Stomach (tissue), 9 donors: ENCODE data around the gene GPRC5C. TPM values are rescaled to one million over a fixed set of nuclear protein-coding genes. Genes with fewer than 3 reads are reported as not detected.

Source experiments
- DNase-seq, 2 donors: peaks; one replicate each; pipeline versions ENCODE4 v3.0.0 to v3.0.0-alpha.2; 2013 to 2019
- H3K27ac ChIP-seq, 5 donors: fragments of 200-600 bp in 4 of 5; sonication (generic) in 4 of 5; one replicate each; pipeline ENCODE4 v1.5.1; 2013 to 2019; ENCODE audit warnings: mild to moderate bottlenecking in 1 of 5, moderate library complexity in 1 of 5
- H3K27me3 ChIP-seq, 3 donors: fragments of 200-600 bp; sonication (generic); one replicate each; pipeline ENCODE4 v1.5.1; 2017 to 2019; ENCODE audit warnings: mixed run types in 1 of 3
- H3K36me3 ChIP-seq, 4 donors: fragments of 200-600 bp; sonication (generic); 1 replicate in 3 of 4; 2 replicates in 1 of 4; pipeline ENCODE4 v1.5.1; 2016 to 2019
- H3K4me1 ChIP-seq, 4 donors: fragments of 200-600 bp; sonication (generic); one replicate each; pipeline ENCODE4 v1.5.1; 2016 to 2019
- H3K4me3 ChIP-seq, 4 donors: fragments of 200-600 bp; sonication (generic) in 3 of 4; one replicate each; pipeline ENCODE4 v1.5.1; 2016 to 2019; ENCODE audit warnings: mild to moderate bottlenecking in 1 of 4
- H3K9me3 ChIP-seq, 4 donors: fragments of 200-600 bp; sonication (generic); one replicate each; pipeline ENCODE4 v1.5.1; 2016 to 2019
- CTCF ChIP-seq, 7 experiments: fragments of 450-650 bp in 4 of 7; fragments of 200-600 bp in 3 of 7; sonication (generic) in 3 of 7; IDR thresholded peaks; one replicate each; pipeline ENCODE4 v1.5.1; 2016 to 2019; ENCODE audit warnings: antibody characterized with exemption in 7 of 7, control low read depth in 2 of 7, mild to moderate bottlenecking in 1 of 7
- EP300 ChIP-seq: sonication (generic); formaldehyde crosslinking; IDR thresholded peaks from one replicate; pipeline ENCODE4 v1.6.1; 2017; ENCODE audit warnings: antibody characterized with exemption
- POLR2A ChIP-seq, 4 donors: fragments of 450-650 bp; IDR thresholded peaks; one replicate each; pipeline ENCODE4 v1.6.1; 2016; ENCODE audit warnings: antibody characterized with exemption in 4 of 4, control low read depth in 2 of 4, mild to moderate bottlenecking in 1 of 4, moderate library complexity in 1 of 4
- POLR2AphosphoS5 ChIP-seq, 3 donors: sonication (generic); formaldehyde crosslinking; IDR thresholded peaks; one replicate each; pipeline ENCODE4 v1.6.1; 2016; ENCODE audit warnings: antibody characterized with exemption in 3 of 3
- WGBS, 5 donors: extraction: QIAGEN DNeasy Blood & Tissue Kit in 3 of 5; methylation state at CpG; one replicate each; pipeline versions ENCODE4 v1.1.5 to v1.1.7; 2013 to 2018; 5-methylcytosine and 5-hydroxymethylcytosine counted together
- intact Hi-C: fragments of 100-400 bp; cut with DNase I; formaldehyde crosslinking; loops from one replicate; pipeline ENCODE4 v1.15.1; 2023; ENCODE audit warnings: low total_unique reads
- polyA plus RNA-seq, 3 donors: library from polyadenylated mRNA; stranded (reverse); fragments of 200-250 nt; gene quantifications; one replicate each; pipeline ENCODE4 v1.2.3, GENCODE V29; 2013
- total RNA-seq, 5 donors: library from RNA; depleted of rRNA; stranded (reverse); fragments of >200 nt; gene quantifications; one replicate each; pipeline versions ENCODE4 v1.1.0 to v1.2.3, GENCODE V29; 2014 to 2016
- donor health status: healthy with polysubstance abuse.
- donor health status: Bipolar disorder and iron deficiency.
- donor health status: healthy.

Gene GPRC5C
- total and polyA plus RNA-seq, 8 donors, result 66.5 to 321 (median 129) TPM

- 15 to 40% (median 23%) methylated on average over 4 of the region's 4 CpGs for WGBS, 5 donors
- peaks cover 32 to 39% (median 36%) of the 10 kb centered on the region in 4 donors for H3K4me1 ChIP-seq
- intact Hi-C loops, result no loop called here
- no peak overlapping the region for H3K4me3 ChIP-seq
- peaks cover 0 to 7% (median 0%) of the 10 kb centered on the region in 3 donors for H3K27me3 ChIP-seq
- H3K9me3 ChIP-seq, result no peaks in the 10 kb centered on the region
- no peaks in the 10 kb centered on the region for H3K36me3 ChIP-seq
- DNase-seq, result peak; percentile 69 to 82
- H3K27ac ChIP-seq, result peak overlapping the region; percentile 77 to 85 (median 80)
- TF ChIP-seq CTCF (IDR thresholded peaks at IDR 0.05) (no peak), POLR2AphosphoS5 (IDR thresholded peaks at IDR 0.05) (peak; percentile 8 to 56 (median 49))
These were observed 23.1 kb upstream of the GPRC5C start for GRCh38 chr17:74408815-74409214.

- H3K9me3 ChIP-seq, result no peaks in the 10 kb centered on the region
- no peak for TF ChIP-seq POLR2AphosphoS5 (IDR thresholded peaks at IDR 0.05)
- TF ChIP-seq CTCF (IDR thresholded peaks at IDR 0.05), result no peak
- TF ChIP-seq EP300, result no peak
- TF ChIP-seq POLR2A (IDR thresholded peaks at IDR 0.05), result no peak
- H3K4me3 ChIP-seq, result no peak overlapping the region
- WGBS, 5 donors, result 49 to 68% (median 67%) methylated on average over 4 of the region's 4 CpGs
- intact Hi-C loops, result no loop called here
- no peaks in the 10 kb centered on the region for H3K36me3 ChIP-seq
- H3K27ac ChIP-seq, result peak overlapping the region; percentile 77 to 85 (median 80)
- H3K27me3 ChIP-seq, result no peaks in the 10 kb centered on the region
- DNase-seq, result no peak
- H3K4me1 ChIP-seq, result peaks cover 31 to 36% (median 34%) of the 10 kb centered on the region in 4 donors
These were observed 21.9 kb upstream of the GPRC5C start for GRCh38 chr17:74410001-74410443.

- H3K36me3 ChIP-seq, result no peaks in the 10 kb centered on the region
- WGBS, 5 donors, result 94 to 98% (median 96%) methylated on average over 8 of the region's 8 CpGs
- no peak for DNase-seq
- H3K27me3 ChIP-seq, result no peaks in the 10 kb centered on the region
- TF ChIP-seq POLR2AphosphoS5 (IDR thresholded peaks at IDR 0.05), result no peak
- no peak for TF ChIP-seq POLR2A (IDR thresholded peaks at IDR 0.05)
- no peak for TF ChIP-seq EP300
- no peak for TF ChIP-seq CTCF (IDR thresholded peaks at IDR 0.05)
- no peak overlapping the region for H3K4me3 ChIP-seq
- H3K9me3 ChIP-seq, result no peaks in the 10 kb centered on the region
- intact Hi-C loops, result no loop called here
- H3K27ac ChIP-seq, result no peak overlapping the region
- H3K4me1 ChIP-seq, result peaks cover 17 to 46% (median 35%) of the 10 kb centered on the region in 4 donors
These were observed 19.3 kb upstream of the GPRC5C start for GRCh38 chr17:74412581-74412980.

- Histone ChIP-seq H3K27ac (no peak overlapping the region), H3K4me3 (no peak overlapping the region), H3K4me1 (peaks cover 13 to 43% (median 28%) of the 10 kb centered on the region in 4 donors), H3K27me3 (no peaks in the 10 kb centered on the region), H3K9me3 (no peaks in the 10 kb centered on the region), H3K36me3 (no peaks in the 10 kb centered on the region)
- no peak for DNase-seq
- WGBS, 5 donors, result 77 to 85% (median 83%) methylated on average over 7 of the region's 7 CpGs
- intact Hi-C loops, result no loop called here
- TF ChIP-seq CTCF (IDR thresholded peaks at IDR 0.05) (no peak), POLR2A (IDR thresholded peaks at IDR 0.05) (no peak), EP300 (no peak), POLR2AphosphoS5 (IDR thresholded peaks at IDR 0.05) (no peak)
These were observed 18.4 kb upstream of the GPRC5C start for GRCh38 chr17:74413491-74413890.
